ENCODE measurements around the gene PDE4D. TPM values are rescaled to one million over a fixed set of nuclear protein-coding genes. Genes with fewer than 3 reads are reported as not detected.

The PDE4D gene
- total RNA-seq, 1 donor from 2014 or later, result 50.0 TPM

DNA sequence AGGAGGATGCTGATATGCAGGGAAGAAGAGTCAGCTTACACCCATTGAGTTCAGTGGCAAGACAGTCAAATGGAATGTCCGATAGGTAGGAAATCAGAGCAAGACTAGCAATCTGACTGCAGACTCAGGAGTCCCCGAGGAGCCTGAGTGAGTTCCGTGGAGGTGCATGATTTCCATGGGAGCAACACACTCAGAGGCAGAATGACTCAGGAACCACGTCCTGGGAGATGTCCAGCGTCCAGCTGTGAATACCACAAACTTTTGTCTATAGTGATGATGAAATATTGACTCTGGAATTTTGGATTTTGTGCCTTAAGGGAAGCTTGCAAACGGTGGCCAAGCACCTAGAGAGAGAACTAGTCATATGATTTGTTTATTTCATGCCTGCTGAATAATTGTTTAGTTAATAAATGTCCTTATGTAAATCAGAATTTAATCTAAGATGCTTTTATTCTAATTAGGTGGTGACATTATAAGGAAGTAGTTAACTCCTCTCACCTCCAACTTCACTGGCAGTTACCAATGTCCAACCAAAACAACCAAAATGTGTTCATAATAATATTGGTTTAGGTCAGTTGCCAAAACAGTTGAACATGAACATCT is 100.4 kb downstream of the PDE4D start:
- no peak for DNase-seq (ENCODE audit: extremely low spot score, unreplicated experiment)
- Mint-ChIP-seq H3K27ac (no peak overlapping the region), H3K36me3 (no peaks in the 10 kb centered on the region), H3K4me1 (ENCODE audit: unreplicated experiment) (peaks cover 15% of the 10 kb centered on the region), H3K9me3 (no peaks in the 10 kb centered on the region), H3K4me3 (no peak overlapping the region), H3K27me3 (peaks cover 5% of the 10 kb centered on the region)
- TF ChIP-seq, protein P1, sequence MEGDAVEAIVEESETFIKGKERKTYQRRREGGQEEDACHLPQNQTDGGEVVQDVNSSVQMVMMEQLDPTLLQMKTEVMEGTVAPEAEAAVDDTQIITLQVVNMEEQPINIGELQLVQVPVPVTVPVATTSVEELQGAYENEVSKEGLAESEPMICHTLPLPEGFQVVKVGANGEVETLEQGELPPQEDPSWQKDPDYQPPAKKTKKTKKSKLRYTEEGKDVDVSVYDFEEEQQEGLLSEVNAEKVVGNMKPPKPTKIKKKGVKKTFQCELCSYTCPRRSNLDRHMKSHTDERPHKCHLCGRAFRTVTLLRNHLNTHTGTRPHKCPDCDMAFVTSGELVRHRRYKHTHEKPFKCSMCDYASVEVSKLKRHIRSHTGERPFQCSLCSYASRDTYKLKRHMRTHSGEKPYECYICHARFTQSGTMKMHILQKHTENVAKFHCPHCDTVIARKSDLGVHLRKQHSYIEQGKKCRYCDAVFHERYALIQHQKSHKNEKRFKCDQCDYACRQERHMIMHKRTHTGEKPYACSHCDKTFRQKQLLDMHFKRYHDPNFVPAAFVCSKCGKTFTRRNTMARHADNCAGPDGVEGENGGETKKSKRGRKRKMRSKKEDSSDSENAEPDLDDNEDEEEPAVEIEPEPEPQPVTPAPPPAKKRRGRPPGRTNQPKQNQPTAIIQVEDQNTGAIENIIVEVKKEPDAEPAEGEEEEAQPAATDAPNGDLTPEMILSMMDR (conservative IDR thresholded peaks at IDR 0.05), result no peak

DNA sequence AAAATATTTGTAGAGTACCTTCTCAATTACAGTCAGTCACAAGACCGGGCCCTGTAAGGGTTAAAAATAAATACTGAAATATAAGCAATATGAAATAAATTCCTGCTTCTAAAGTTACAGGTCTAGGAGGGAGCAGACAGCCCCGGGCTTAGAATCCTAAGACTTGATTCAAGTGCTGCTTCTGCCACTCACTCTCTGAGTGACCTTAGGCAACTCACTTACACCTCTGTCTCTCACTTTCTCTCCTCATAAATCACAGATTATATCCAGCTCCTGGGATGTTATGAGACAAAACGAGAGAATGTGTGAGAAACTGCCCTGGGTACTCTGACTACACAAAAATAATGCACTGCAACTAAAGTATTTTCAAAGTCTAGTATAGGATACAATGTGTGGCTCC is 101.9 kb downstream of the PDE4D start:
- Mint-ChIP-seq H3K4me3 (no peak overlapping the region), H3K36me3 (no peaks in the 10 kb centered on the region), H3K9me3 (no peaks in the 10 kb centered on the region), H3K4me1 (ENCODE audit: unreplicated experiment) (peaks cover 15% of the 10 kb centered on the region), H3K27me3 (peaks cover 5% of the 10 kb centered on the region), H3K27ac (no peak overlapping the region)
- TF ChIP-seq, protein P1 (conservative IDR thresholded peaks at IDR 0.05), result no peak
- no peak for DNase-seq (ENCODE audit: extremely low spot score, unreplicated experiment)

DNA sequence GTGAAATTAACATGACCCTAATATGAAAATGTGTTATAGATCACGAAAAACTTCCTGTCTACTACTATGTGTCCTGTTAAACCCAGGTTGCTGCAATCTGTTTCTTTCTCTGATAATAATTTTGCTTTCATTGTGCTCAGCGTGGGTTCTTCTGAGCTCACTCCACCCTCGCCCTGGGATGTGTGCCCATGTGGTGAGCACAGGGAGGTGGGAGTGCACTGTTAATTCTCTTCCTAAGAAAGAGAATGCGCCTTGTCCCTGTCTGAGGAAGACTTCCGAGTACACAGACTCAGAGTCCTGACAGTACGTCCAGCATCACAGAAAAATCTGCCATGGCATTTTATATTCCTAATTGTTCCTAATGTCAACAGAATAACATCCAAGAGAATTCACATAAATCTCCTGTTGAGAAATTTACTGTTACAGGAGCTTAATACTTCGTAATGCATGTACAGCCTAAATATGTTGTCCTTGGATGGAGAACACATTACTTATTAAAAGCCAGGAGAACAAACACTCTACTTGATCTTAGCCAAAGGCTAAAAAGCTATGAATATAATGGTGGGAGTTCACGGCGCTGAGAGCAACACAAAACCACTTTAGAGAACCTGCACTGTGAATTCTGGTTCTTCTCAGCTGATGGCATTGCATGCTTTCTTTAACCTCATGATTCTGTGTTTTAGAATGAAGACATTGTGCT is 102.6 kb downstream of the PDE4D start:
- no peak overlapping the region for H3K4me3 Mint-ChIP-seq
- no peak for DNase-seq (ENCODE audit: extremely low spot score, unreplicated experiment)
- no peaks in the 10 kb centered on the region for H3K9me3 Mint-ChIP-seq
- TF ChIP-seq, protein P1 (conservative IDR thresholded peaks at IDR 0.05), result no peak
- H3K4me1 Mint-ChIP-seq (ENCODE audit: unreplicated experiment), result peaks cover 22% of the 10 kb centered on the region
- peaks cover 10% of the 10 kb centered on the region for H3K27me3 Mint-ChIP-seq
- H3K27ac Mint-ChIP-seq, result no peak overlapping the region
- H3K36me3 Mint-ChIP-seq, result no peaks in the 10 kb centered on the region

DNA sequence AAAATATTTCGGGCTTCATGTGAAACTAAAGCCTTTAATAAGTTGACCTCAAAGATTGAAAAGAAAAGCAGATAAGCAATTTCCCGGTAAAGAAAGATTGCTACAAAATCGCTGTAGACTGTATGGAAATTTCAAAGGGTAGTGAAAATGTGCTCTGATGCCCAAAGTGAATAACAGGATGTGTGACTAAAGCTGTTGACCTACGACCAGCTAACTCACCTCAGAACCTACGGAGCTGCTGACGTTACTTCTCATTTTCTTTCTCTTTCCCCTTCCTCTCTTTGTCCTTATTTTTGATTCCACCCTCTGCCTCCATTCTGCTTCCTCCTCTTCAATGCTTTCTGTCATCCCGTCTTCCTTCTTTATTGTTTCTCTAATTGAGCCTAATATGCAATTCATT is 103.2 kb downstream of the PDE4D start:
- Mint-ChIP-seq H3K27ac (no peak overlapping the region), H3K9me3 (no peaks in the 10 kb centered on the region), H3K36me3 (no peaks in the 10 kb centered on the region), H3K4me1 (ENCODE audit: unreplicated experiment) (peaks cover 26% of the 10 kb centered on the region), H3K4me3 (no peak overlapping the region), H3K27me3 (peaks cover 10% of the 10 kb centered on the region)
- TF ChIP-seq, protein P1 (conservative IDR thresholded peaks at IDR 0.05), result no peak
- DNase-seq (ENCODE audit: extremely low spot score, unreplicated experiment), result no peak

DNA sequence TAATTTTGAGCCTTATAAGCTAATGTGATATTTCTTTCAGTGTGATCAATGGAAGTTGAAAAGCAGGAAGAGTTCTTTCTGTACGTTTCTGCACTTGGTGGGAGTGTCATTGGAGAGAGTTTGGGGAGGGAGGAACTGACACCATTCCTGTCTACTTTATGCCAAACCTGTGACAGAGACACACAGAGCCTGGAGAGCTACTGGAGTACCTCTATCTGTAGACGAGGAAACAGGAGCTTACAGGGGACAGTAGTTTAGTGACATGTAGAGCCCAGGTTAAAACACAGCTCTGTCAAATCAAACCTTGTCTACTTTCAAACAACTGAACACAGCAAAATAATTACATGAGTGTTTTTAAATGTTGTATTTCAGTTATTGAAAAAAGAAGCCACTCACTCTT is 103.6 kb downstream of the PDE4D start:
- Mint-ChIP-seq H3K36me3 (no peaks in the 10 kb centered on the region), H3K4me3 (no peak overlapping the region), H3K4me1 (ENCODE audit: unreplicated experiment) (peaks cover 26% of the 10 kb centered on the region), H3K27ac (no peak overlapping the region), H3K27me3 (peaks cover 10% of the 10 kb centered on the region), H3K9me3 (no peaks in the 10 kb centered on the region)
- no peak for DNase-seq (ENCODE audit: extremely low spot score, unreplicated experiment)
- TF ChIP-seq, protein P1 (conservative IDR thresholded peaks at IDR 0.05), result no peak

All from type B pancreatic cell (in vitro differentiated cells).